Sigmoid colon (tissue), 3 donors: Measurements from ENCODE around the gene MSH4.

ENCODE experiments used
- POLR2A ChIP-seq, 2 donors: fragments of 450-650 bp; IDR thresholded peaks; one replicate each; pipeline ENCODE4 v1.6.1; 2016; ENCODE audit warnings: antibody characterized with exemption in 2 of 2, mild to moderate bottlenecking in 2 of 2, moderate library complexity in 2 of 2
- TF ChIP-seq, protein P1 (sequence below), 4 experiments: fragments of 450-650 bp in 3 of 4; fragments of 200-600 bp in 1 of 4; IDR thresholded peaks; one replicate each; pipeline ENCODE4 v1.5.1; 2016 to 2019; ENCODE audit warnings: antibody characterized with exemption in 4 of 4, mild to moderate bottlenecking in 3 of 4, moderate library complexity in 2 of 4

DNA sequence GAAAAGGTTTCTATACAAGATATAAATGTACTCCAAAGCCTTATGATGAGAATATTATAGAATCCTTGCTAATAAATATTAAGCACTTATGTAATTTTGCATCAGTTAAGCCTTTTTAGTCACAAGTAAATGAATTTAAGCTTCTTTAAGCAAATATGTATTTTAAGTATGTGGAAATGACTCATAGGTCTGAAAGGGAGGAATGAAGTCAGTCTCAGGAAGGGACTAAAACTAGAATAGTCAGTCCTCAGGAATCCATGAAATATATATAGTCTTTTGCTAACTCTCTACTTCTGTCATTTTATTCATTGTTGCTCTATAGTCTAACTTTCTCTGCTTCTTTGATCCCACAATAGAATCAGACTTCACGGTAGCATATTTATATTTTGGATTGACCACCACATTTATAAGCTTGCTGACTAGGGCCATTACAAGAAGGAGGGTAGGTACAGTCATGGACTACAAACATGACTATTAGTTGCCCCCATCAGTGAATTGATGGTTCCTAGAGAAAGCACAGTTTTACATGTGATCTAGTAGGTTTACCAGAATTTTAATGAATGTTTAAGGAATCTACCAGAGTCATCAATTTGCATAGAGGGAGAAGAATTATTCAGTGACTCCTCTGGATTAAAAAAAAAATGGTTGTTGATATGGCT lies 30.9 kb upstream of the MSH4 start:
- TF ChIP-seq, protein P1, sequence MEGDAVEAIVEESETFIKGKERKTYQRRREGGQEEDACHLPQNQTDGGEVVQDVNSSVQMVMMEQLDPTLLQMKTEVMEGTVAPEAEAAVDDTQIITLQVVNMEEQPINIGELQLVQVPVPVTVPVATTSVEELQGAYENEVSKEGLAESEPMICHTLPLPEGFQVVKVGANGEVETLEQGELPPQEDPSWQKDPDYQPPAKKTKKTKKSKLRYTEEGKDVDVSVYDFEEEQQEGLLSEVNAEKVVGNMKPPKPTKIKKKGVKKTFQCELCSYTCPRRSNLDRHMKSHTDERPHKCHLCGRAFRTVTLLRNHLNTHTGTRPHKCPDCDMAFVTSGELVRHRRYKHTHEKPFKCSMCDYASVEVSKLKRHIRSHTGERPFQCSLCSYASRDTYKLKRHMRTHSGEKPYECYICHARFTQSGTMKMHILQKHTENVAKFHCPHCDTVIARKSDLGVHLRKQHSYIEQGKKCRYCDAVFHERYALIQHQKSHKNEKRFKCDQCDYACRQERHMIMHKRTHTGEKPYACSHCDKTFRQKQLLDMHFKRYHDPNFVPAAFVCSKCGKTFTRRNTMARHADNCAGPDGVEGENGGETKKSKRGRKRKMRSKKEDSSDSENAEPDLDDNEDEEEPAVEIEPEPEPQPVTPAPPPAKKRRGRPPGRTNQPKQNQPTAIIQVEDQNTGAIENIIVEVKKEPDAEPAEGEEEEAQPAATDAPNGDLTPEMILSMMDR (IDR thresholded peaks at IDR 0.05) = no peak
- no peak for TF ChIP-seq POLR2A (IDR thresholded peaks at IDR 0.05)
